ENCODE data around the gene CEP128. TPM values are rescaled to one million over a fixed set of nuclear protein-coding genes. Genes with fewer than 3 reads are reported as not detected.

The CEP128 gene
- polyA plus RNA-seq, 1 of the 3 experiments (the other 2 are of a cell fraction) = 1.2 TPM

GRCh38 chr14:80679273-80679672, 262.3 kb downstream of the CEP128 start (continued):
- TF ChIP-seq USF1 (IDR thresholded peaks at IDR 0.05; ENCODE audit: borderline replicate concordance, low read depth) = no peak
- no peak for TF ChIP-seq POLR2AphosphoS5 (IDR thresholded peaks at IDR 0.05; ENCODE audit: low read depth, low read length)

- DNase-seq = no peak
- ChIA-PET POLR2A (no interaction called here), CTCF (no interaction called here)
Observed at GRCh38 chr14:80678436-80678835, 263.1 kb downstream of the CEP128 start.

GRCh38 chr14:80669426-80669825, 272.1 kb downstream of the CEP128 start:
- WGBS (ENCODE audit: low lambda C conversion rate) = 61% methylated on average over 2 of the region's 2 CpGs
- Histone ChIP-seq H3K9me2 (no peaks in the 10 kb centered on the region), H3K36me3 (replicated peaks in 1 of 2; ENCODE audit: control insufficient read depth in 1 of 2, insufficient read depth in 2 of 2, low read length in 1 of 2) (no peaks in the 10 kb centered on the region), H3K27ac (ENCODE audit: low read depth in 2 of 2, low read length in 1 of 2) (no peak overlapping the region; a peak in 1 of 4 replicates), H3K79me2 (ENCODE audit: insufficient read depth) (no peaks in the 10 kb centered on the region), H3K27me3 (ENCODE audit: insufficient read depth) (no peaks in the 10 kb centered on the region), H3K9me3 (no peaks in the 10 kb centered on the region; the same call in 1 of the 2 replicates), H3K9ac (no peak overlapping the region), H3K4me1 (ENCODE audit: control insufficient read depth in 1 of 2, insufficient read depth in 2 of 2, low read depth in 1 of 2, low read length in 1 of 2) (peaks cover 0 to 2% of the 10 kb centered on the region in 2 experiments; a peak in 1 of 4 replicates), H2AFZ (ENCODE audit: low read depth) (no peak overlapping the region), H3K4me2 (no peak overlapping the region), H3K4me3 (ENCODE audit: low read depth in 2 of 2, low read length in 1 of 2) (no peak overlapping the region), H3F3A (replicated peaks; ENCODE audit: insufficient read depth) (peaks cover 3% of the 10 kb centered on the region), H4K20me1 (ENCODE audit: insufficient read depth) (no peaks in the 10 kb centered on the region)
- ChIA-PET CTCF (interaction anchor here (1.2 kb wide), 1 partner anchor 207 kb away, joined by 3 read pairs; no protein-coding TSS in a partner anchor), POLR2A (no interaction called here)
- TF ChIP-seq RAD21 (IDR thresholded peaks at IDR 0.05; ENCODE audit: low read length) (no peak), RFX5 (IDR thresholded peaks at IDR 0.05; ENCODE audit: low read length) (no peak), USF1 (IDR thresholded peaks at IDR 0.05; ENCODE audit: borderline replicate concordance, low read depth) (no peak), NRF1 (IDR thresholded peaks at IDR 0.05; ENCODE audit: low read depth, low read length) (no peak), POLR2AphosphoS5 (IDR thresholded peaks at IDR 0.05; ENCODE audit: low read depth, low read length) (no peak), TCF12 (IDR thresholded peaks at IDR 0.05) (no peak), ELF1 (IDR thresholded peaks at IDR 0.05) (no peak), USF2 (IDR thresholded peaks at IDR 0.05; ENCODE audit: borderline replicate concordance, low read depth, low read length) (no peak), CHD2 (IDR thresholded peaks at IDR 0.05; ENCODE audit: low read length, partially characterized antibody) (no peak), IRF3 (IDR thresholded peaks at IDR 0.05; ENCODE audit: low read depth, low read length) (no peak), SMC3 (IDR thresholded peaks at IDR 0.05; ENCODE audit: low read depth, low read length) (no peak), CTCF (IDR thresholded peaks at IDR 0.05) (no peak), RCOR1 (IDR thresholded peaks at IDR 0.05; ENCODE audit: low read length) (no peak), RXRA (IDR thresholded peaks at IDR 0.05; ENCODE audit: borderline replicate concordance, low read depth) (no peak), FOXJ3 (CRISPR knock-in tag; IDR thresholded peaks at IDR 0.05) (no peak), YY1 (IDR thresholded peaks at IDR 0.05; ENCODE audit: low read depth) (no peak), GABPA (IDR thresholded peaks at IDR 0.05; ENCODE audit: low read depth) (no peak)
- no peak for DNase-seq

More at GRCh38 chr14:80678436-80678835, 263.1 kb downstream of the CEP128 start:
- H3K9me2 ChIP-seq = no peaks in the 10 kb centered on the region
- H3K79me2 ChIP-seq (ENCODE audit: insufficient read depth) = no peaks in the 10 kb centered on the region
- no peak overlapping the region for H2AFZ ChIP-seq (ENCODE audit: low read depth)
- no peak for TF ChIP-seq TEAD4 (IDR thresholded peaks at IDR 0.05; ENCODE audit: borderline replicate concordance, insufficient read depth)
- WGBS (ENCODE audit: low lambda C conversion rate) = 98% methylated on average over 3 of the region's 3 CpGs
- no peak overlapping the region for H3K27ac ChIP-seq (ENCODE audit: low read depth in 2 of 2, low read length in 1 of 2)
- no peaks in the 10 kb centered on the region for H3K4me1 ChIP-seq (ENCODE audit: control insufficient read depth in 1 of 2, insufficient read depth in 2 of 2, low read depth in 1 of 2, low read length in 1 of 2)
- no peaks in the 10 kb centered on the region for H3K27me3 ChIP-seq (ENCODE audit: insufficient read depth)
- no peak overlapping the region for H3K4me2 ChIP-seq
- no peak overlapping the region for H3K9ac ChIP-seq
- H4K20me1 ChIP-seq (ENCODE audit: insufficient read depth) = no peaks in the 10 kb centered on the region
- H3K9me3 ChIP-seq = no peaks in the 10 kb centered on the region
- peaks cover 0 to 5% of the 10 kb centered on the region in 2 experiments for H3K36me3 ChIP-seq (replicated peaks in 1 of 2; ENCODE audit: control insufficient read depth in 1 of 2, insufficient read depth in 2 of 2, low read length in 1 of 2)
- H3F3A ChIP-seq (replicated peaks; ENCODE audit: insufficient read depth) = no peaks in the 10 kb centered on the region
- no peak overlapping the region for H3K4me3 ChIP-seq (ENCODE audit: low read depth in 2 of 2, low read length in 1 of 2)

Data from SK-N-SH (cell line).